Cardiac muscle cell (in vitro differentiated cells and primary cell): ENCODE data around the gene UBE2Q2. TPM values are rescaled to one million over a fixed set of nuclear protein-coding genes. Genes with fewer than 3 reads are reported as not detected.
A peak's percentile ranks its signal among the peaks of the same experiment; 100 is the strongest.
"Not testable (repeated sequence)": the region's sequence is repeated elsewhere in the genome, so short reads cannot be mapped to it uniquely, and the experiment has no call there.

Experiments used
- DNase-seq, 2 donors: peaks; one replicate each; pipeline versions ENCODE4 v3.0.0 to v3.0.0-alpha.2; 2010 to 2017; ENCODE audit warnings: low read depth in 1 of 2, low spot score in 1 of 2
- H3K27ac ChIP-seq: fragments of 200-600 bp; sonication (generic); 2 replicates; pipeline ENCODE4 v1.5.1; 2016
- H3K27me3 ChIP-seq: fragments of 200-600 bp; sonication (generic); 2 replicates; pipeline ENCODE4 v1.6.0; 2016; ENCODE audit warnings: control low read depth
- H3K36me3 ChIP-seq: fragments of 200-600 bp; sonication (generic); 2 replicates; pipeline ENCODE4 v1.5.1; 2016; ENCODE audit warnings: control low read depth
- H3K4me1 ChIP-seq: fragments of 200-600 bp; sonication (generic); 2 replicates; pipeline ENCODE4 v1.8.1; 2017; ENCODE audit warnings: low read depth, mild to moderate bottlenecking, mixed run types
- H3K4me3 ChIP-seq: fragments of 200-600 bp; sonication (generic); 2 replicates; pipeline ENCODE4 v1.5.1; 2016; ENCODE audit warnings: mild to moderate bottlenecking
- H3K9me3 ChIP-seq: fragments of 200-600 bp; sonication (generic); 2 replicates; pipeline ENCODE4 v1.5.1; 2017; ENCODE audit warnings: low read depth, mild to moderate bottlenecking, control low read depth
- CTCF ChIP-seq: IDR thresholded peaks from 2 replicates; pipeline ENCODE4 v1.5.1; 2012; ENCODE audit warnings: low read depth, mild to moderate bottlenecking, low read length
- polyA plus RNA-seq: library from polyadenylated mRNA; unstranded; fragments of >200 nt; fragmentation: Nextera tagmentation; extraction: Ambion mirVana; gene quantifications from 2 replicates; pipeline ENCODE4 v1.2.1, GENCODE V29; 2016
- total RNA-seq: library from RNA; depleted of rRNA; stranded (reverse); fragments of >200 nt; gene quantifications from 2 replicates; pipeline ENCODE4 v1.2.3, GENCODE V29; 2016

Gene UBE2Q2
- total and polyA plus RNA-seq, 2 experiments from 2014 or later: 33.7 to 36.7 TPM

- Histone ChIP-seq H3K9me3 (no peaks in the 10 kb centered on the region), H3K27ac (no peak overlapping the region)
Observed at GRCh38 chr15:75867449-75867848, 24.2 kb downstream of the UBE2Q2 start.

GRCh38 chr15:75868019-75868418 is 24.8 kb downstream of the UBE2Q2 start:
- H3K4me1 ChIP-seq: peaks cover 12% of the 10 kb centered on the region
- H3K27me3 ChIP-seq: no peaks in the 10 kb centered on the region
- TF ChIP-seq CTCF: no peak
- no peak for DNase-seq
- H3K9me3 ChIP-seq: no peaks in the 10 kb centered on the region
- H3K27ac ChIP-seq: no peak overlapping the region
- no peak overlapping the region for H3K4me3 ChIP-seq
- peaks cover 11% of the 10 kb centered on the region for H3K36me3 ChIP-seq

More at GRCh38 chr15:75867449-75867848, 24.2 kb downstream of the UBE2Q2 start:
- H3K36me3 ChIP-seq: peaks cover 11% of the 10 kb centered on the region
- peaks cover 12% of the 10 kb centered on the region for H3K4me1 ChIP-seq
- TF ChIP-seq CTCF: no peak
- DNase-seq: no peak
- no peak overlapping the region for H3K4me3 ChIP-seq
- H3K27me3 ChIP-seq: no peaks in the 10 kb centered on the region

- no peaks in the 10 kb centered on the region for H3K27me3 ChIP-seq
- H3K27ac ChIP-seq: no peak overlapping the region
- peaks cover 12% of the 10 kb centered on the region for H3K4me1 ChIP-seq
- no peak for TF ChIP-seq CTCF
- no peak for DNase-seq
- peaks cover 21% of the 10 kb centered on the region for H3K36me3 ChIP-seq
- H3K4me3 ChIP-seq: no peak overlapping the region
- H3K9me3 ChIP-seq: no peaks in the 10 kb centered on the region
Observed at GRCh38 chr15:75869446-75869845, 26.2 kb downstream of the UBE2Q2 start.

GRCh38 chr15:75871589-75871988 is 28.3 kb downstream of the UBE2Q2 start:
- not testable (repeated sequence) for H3K9me3 ChIP-seq, DNase-seq, H3K4me1 ChIP-seq, H3K27me3 ChIP-seq, H3K27ac ChIP-seq, H3K4me3 ChIP-seq
- peaks cover 35% of the 10 kb centered on the region for H3K36me3 ChIP-seq

GRCh38 chr15:75872403-75872990 is 29.2 kb downstream of the UBE2Q2 start:
- no peak for TF ChIP-seq CTCF
- no peak for DNase-seq

GRCh38 chr15:75884041-75884440 is 40.8 kb downstream of the UBE2Q2 start:
- DNase-seq: peak in 1 of 2 donors; percentile 47
- no peak overlapping the region for H3K4me3 ChIP-seq
- peaks cover 2% of the 10 kb centered on the region for H3K36me3 ChIP-seq
- no peaks in the 10 kb centered on the region for H3K27me3 ChIP-seq
- no peak for TF ChIP-seq CTCF
- no peaks in the 10 kb centered on the region for H3K4me1 ChIP-seq
- H3K9me3 ChIP-seq: no peaks in the 10 kb centered on the region
- no peak overlapping the region for H3K27ac ChIP-seq

More at GRCh38 chr15:75872403-75872990, 29.2 kb downstream of the UBE2Q2 start:
- Histone ChIP-seq H3K27ac (no peak overlapping the region), H3K4me3 (no peak overlapping the region), H3K36me3 (peaks cover 35% of the 10 kb centered on the region), H3K4me1 (no peaks in the 10 kb centered on the region), H3K27me3 (no peaks in the 10 kb centered on the region), H3K9me3 (no peaks in the 10 kb centered on the region)
